Panc1 (cell line): ENCODE data around the gene CARMIL1.

ENCODE experiments used
- CTCF ChIP-seq: fragments of 450-650 bp; IDR thresholded peaks from 2 replicates; pipeline ENCODE4 v1.5.1; 2017; ENCODE audit warnings: mild to moderate bottlenecking
- POLR2AphosphoS5 ChIP-seq: IDR thresholded peaks from 2 replicates; pipeline ENCODE4 v1.6.1; 2012; ENCODE audit warnings: mild to moderate bottlenecking, low read depth, low read length, moderate library complexity
- REST ChIP-seq, 2 experiments: IDR thresholded peaks; 2 replicates each; pipeline ENCODE4 v1.6.1; 2011 to 2012; ENCODE audit warnings: low read depth in 2 of 2, control low read depth in 1 of 2, low read length in 1 of 2, mild to moderate bottlenecking in 1 of 2, moderate library complexity in 1 of 2; ENCODE audit not compliant: insufficient read depth in 1 of 2
- SIN3A ChIP-seq: IDR thresholded peaks from 2 replicates; pipeline ENCODE4 v1.6.1; 2012; ENCODE audit warnings: low read depth, mild to moderate bottlenecking, low read length, moderate library complexity, borderline replicate concordance; ENCODE audit not compliant: insufficient read depth
- TCF7L2 ChIP-seq: IDR thresholded peaks from 2 replicates; pipeline ENCODE4 v1.6.1; 2011; ENCODE audit warnings: mild to moderate bottlenecking, low read depth, low read length, inconsistent platforms

- TF ChIP-seq POLR2AphosphoS5 (no peak), CTCF (no peak), REST (IDR thresholded peaks at IDR 0.05; ENCODE audit: insufficient read depth in 1 of 2, low read depth in 2 of 2, low read length in 1 of 2) (no peak), SIN3A (no peak), TCF7L2 (no peak)
Measured at GRCh38 chr6:25649611-25650010, 370.4 kb downstream of the CARMIL1 start.
